ENCODE measurements around the gene AR. TPM values are rescaled to one million over a fixed set of nuclear protein-coding genes. Genes with fewer than 3 reads are reported as not detected.
A peak's percentile ranks its signal among the peaks of the same experiment; 100 is the strongest.

Gene AR
- total and polyA plus RNA-seq, 12 donors: 1.7 to 35.2 (median 26.4) TPM

GRCh38 chrX:67544281-67545035 lies 637 bp downstream of the AR start:
- H3K4me3 ChIP-seq: peak overlapping the region; percentile 36 to 57 (median 50)
- H3K36me3 ChIP-seq: no peaks in the 10 kb centered on the region
- H3K27ac ChIP-seq: peak overlapping the region in 8 of 10 donors; percentile 35 to 75 (median 68)
- peak; percentile 6 to 30 for DNase-seq
- peak; percentile 20 to 70 (median 32) for ATAC-seq
- WGBS, 2 donors: 1% methylated on average over 20 to 30 of the region's 30 CpGs
- H3K27me3 ChIP-seq: peaks cover 0 to 81% (median 0%) of the 10 kb centered on the region in 7 donors
- no peak for TF ChIP-seq CTCF (IDR thresholded peaks at IDR 0.05)
- H3K4me1 ChIP-seq: peaks cover 0 to 5% (median 0%) of the 10 kb centered on the region in 9 donors
- no peaks in the 10 kb centered on the region for H3K9me3 ChIP-seq
- intact Hi-C loops (cut with DNase I): loop anchor here in 3 of 10 donors (10.0 kb wide), 2 partner anchors 170 to 180 kb away; no protein-coding TSS in a partner anchor

GRCh38 chrX:67545036-67545821 lies 1.4 kb downstream of the AR start:
- WGBS, 2 donors: 1% methylated on average over 26 to 35 of the region's 35 CpGs
- Histone ChIP-seq H3K4me1 (peaks cover 0 to 9% (median 0%) of the 10 kb centered on the region in 9 donors), H3K4me3 (peak overlapping the region; percentile 36 to 57 (median 50)), H3K36me3 (no peaks in the 10 kb centered on the region), H3K27ac (peak overlapping the region in 5 of 10 donors; percentile 16 to 62 (median 31)), H3K9me3 (no peaks in the 10 kb centered on the region), H3K27me3 (peaks cover 0 to 85% (median 0%) of the 10 kb centered on the region in 7 donors)
- ATAC-seq (peak in 6 of 8 donors; percentile 32 to 47 (median 38)), DNase-seq (peak in 1 of 2 donors; percentile 21)
- peak in 1 of 9 donors; percentile 7 for TF ChIP-seq CTCF (IDR thresholded peaks at IDR 0.05)
- intact Hi-C loops (cut with DNase I): loop anchor here in 3 of 10 donors (10.0 kb wide), 2 partner anchors 170 to 180 kb away; no protein-coding TSS in a partner anchor

GRCh38 chrX:67545893-67546495 lies 2.2 kb downstream of the AR start:
- intact Hi-C loops (cut with DNase I): loop anchor here in 3 of 10 donors (10.0 kb wide), 2 partner anchors 169 to 179 kb away; no protein-coding TSS in a partner anchor
- DNase-seq (peak; percentile 11 to 31), ATAC-seq (peak; percentile 20 to 70 (median 50))
- H3K4me3 ChIP-seq: peak overlapping the region; percentile 36 to 57 (median 50)
- H3K27me3 ChIP-seq: peaks cover 0 to 82% (median 0%) of the 10 kb centered on the region in 7 donors
- no peak for TF ChIP-seq CTCF (IDR thresholded peaks at IDR 0.05)
- H3K36me3 ChIP-seq: no peaks in the 10 kb centered on the region
- 0 to 1% methylated on average over 29 to 40 of the region's 41 CpGs for WGBS, 2 donors
- peak overlapping the region in 7 of 10 donors; percentile 16 to 62 (median 43) for H3K27ac ChIP-seq
- H3K4me1 ChIP-seq: peaks cover 0 to 12% (median 0%) of the 10 kb centered on the region in 9 donors
- no peaks in the 10 kb centered on the region for H3K9me3 ChIP-seq
